Esophagus muscularis mucosa (tissue), 4 donors: ENCODE results near the gene HOXD10. TPM values are rescaled to one million over a fixed set of nuclear protein-coding genes. Genes with fewer than 3 reads are reported as not detected.

Experiments used
- DNase-seq: peaks from one replicate; pipeline ENCODE4 v3.0.0-alpha.2; 2017; ENCODE audit errors: extremely low spot score
- H3K27ac ChIP-seq, 4 donors: fragments of 200-600 bp; sonication (generic); replicated peaks in 1 of 4; 1 replicate in 3 of 4; 2 replicates in 1 of 4; pipeline ENCODE4 v1.5.1; 2016 to 2019; ENCODE audit warnings: mild to moderate bottlenecking in 1 of 4
- H3K27me3 ChIP-seq, 4 donors: fragments of 200-600 bp; sonication (generic); one replicate each; pipeline versions ENCODE4 v1.5.1 to v1.6.0; 2016 to 2019
- H3K36me3 ChIP-seq, 4 donors: fragments of 200-600 bp; sonication (generic); one replicate each; pipeline ENCODE4 v1.5.1; 2016 to 2019
- H3K4me1 ChIP-seq, 4 donors: fragments of 200-600 bp; sonication (generic); one replicate each; pipeline ENCODE4 v1.5.1; 2016 to 2019
- H3K4me3 ChIP-seq, 4 donors: fragments of 200-600 bp; sonication (generic); 1 replicate in 2 of 4; 2 replicates in 2 of 4; pipeline ENCODE4 v1.5.1; 2016 to 2019; ENCODE audit warnings: mild to moderate bottlenecking in 4 of 4, moderate library complexity in 1 of 4
- H3K9me3 ChIP-seq, 4 donors: fragments of 200-600 bp; sonication (generic); 1 replicate in 3 of 4; 2 replicates in 1 of 4; pipeline ENCODE4 v1.5.1; 2016 to 2019
- EP300 ChIP-seq: sonication (generic); formaldehyde crosslinking; IDR thresholded peaks from one replicate; pipeline ENCODE4 v1.6.1; 2017; ENCODE audit warnings: antibody characterized with exemption
- POLR2A ChIP-seq: fragments of 450-650 bp; IDR thresholded peaks from one replicate; pipeline ENCODE4 v1.6.1; 2017; ENCODE audit warnings: antibody characterized with exemption, moderate library complexity, mild to moderate bottlenecking, low read depth
- POLR2AphosphoS5 ChIP-seq, 2 donors: sonication (generic); formaldehyde crosslinking; IDR thresholded peaks; one replicate each; pipeline ENCODE4 v1.6.1; 2017; ENCODE audit warnings: antibody characterized with exemption in 2 of 2
- WGBS: methylation state at CpG from one replicate; pipeline ENCODE4 v1.1.5; 2018; 5-methylcytosine and 5-hydroxymethylcytosine counted together
- intact Hi-C: fragments of 100-400 bp; cut with DNase I; formaldehyde crosslinking; loops from one replicate; pipeline ENCODE4 v1.15.1; 2023
- total RNA-seq, 4 donors: library from RNA; depleted of rRNA; stranded (reverse); fragments of >200 nt; gene quantifications; one replicate each; pipeline versions ENCODE4 v1.1.0 to v1.2.1, GENCODE V29; 2016
- TF ChIP-seq, protein P1 (sequence below), 3 experiments: fragments of 200-600 bp in 2 of 3; fragments of 450-650 bp in 1 of 3; sonication (generic) in 2 of 3; IDR thresholded peaks; one replicate each; pipeline ENCODE4 v1.5.1; 2017 to 2019; ENCODE audit warnings: antibody characterized with exemption in 3 of 3, mild to moderate bottlenecking in 2 of 3, moderate library complexity in 1 of 3

Gene HOXD10
- total RNA-seq, 4 donors from 2014 or later, result 0.42 to 0.50 TPM; not detected in 2

DNA sequence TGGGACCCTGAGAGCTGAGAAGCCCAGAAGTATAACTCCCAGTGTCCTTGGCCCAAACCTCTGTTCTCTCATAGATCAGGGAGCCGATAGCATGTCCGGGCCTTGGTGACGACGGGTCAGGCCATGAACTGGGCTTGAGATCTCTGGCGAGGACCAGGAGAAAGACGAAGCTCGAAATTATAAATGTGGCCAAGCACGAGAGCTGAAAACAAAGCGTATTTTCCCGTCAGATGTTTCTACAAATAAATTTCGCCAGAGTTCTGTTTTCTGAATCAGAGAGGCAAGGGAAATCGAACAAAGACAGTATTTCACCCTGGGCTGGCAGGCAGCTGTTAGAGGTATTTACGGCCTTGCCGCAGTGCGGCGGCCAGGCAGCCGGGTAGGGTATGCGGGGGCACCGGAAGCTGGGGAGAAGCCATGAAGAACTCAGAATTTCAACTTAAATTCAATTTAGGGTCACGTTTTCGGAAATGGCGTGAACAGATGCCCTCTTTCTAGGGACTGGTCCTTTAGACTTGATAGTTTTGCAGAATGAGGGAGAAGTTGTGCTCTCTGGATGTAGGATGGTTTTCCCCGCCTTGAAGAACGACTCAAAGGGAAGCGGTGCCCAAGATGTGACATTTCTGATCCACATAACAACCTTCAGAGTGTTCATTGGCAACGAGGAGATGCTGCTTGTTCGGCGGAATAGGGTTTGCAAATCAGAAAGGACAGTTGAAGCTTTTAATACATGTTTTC is 22.5 kb downstream of the HOXD10 start:
- no peaks in the 10 kb centered on the region for H3K9me3 ChIP-seq
- no peaks in the 10 kb centered on the region for H3K36me3 ChIP-seq
- WGBS, result 23% methylated on average over 28 of the region's 28 CpGs
- intact Hi-C loops, result no loop called here
- peaks cover 22 to 41% (median 31%) of the 10 kb centered on the region in 4 donors for H3K4me1 ChIP-seq
- peak overlapping the region in 2 of 4 donors; percentile 36 to 53 for H3K4me3 ChIP-seq
- DNase-seq, result no peak
- H3K27me3 ChIP-seq, result peaks cover 14 to 96% (median 55%) of the 10 kb centered on the region in 4 donors
- peak overlapping the region; percentile 7 to 65 (median 29) for H3K27ac ChIP-seq
- TF ChIP-seq EP300, result no peak
- TF ChIP-seq, protein P1, sequence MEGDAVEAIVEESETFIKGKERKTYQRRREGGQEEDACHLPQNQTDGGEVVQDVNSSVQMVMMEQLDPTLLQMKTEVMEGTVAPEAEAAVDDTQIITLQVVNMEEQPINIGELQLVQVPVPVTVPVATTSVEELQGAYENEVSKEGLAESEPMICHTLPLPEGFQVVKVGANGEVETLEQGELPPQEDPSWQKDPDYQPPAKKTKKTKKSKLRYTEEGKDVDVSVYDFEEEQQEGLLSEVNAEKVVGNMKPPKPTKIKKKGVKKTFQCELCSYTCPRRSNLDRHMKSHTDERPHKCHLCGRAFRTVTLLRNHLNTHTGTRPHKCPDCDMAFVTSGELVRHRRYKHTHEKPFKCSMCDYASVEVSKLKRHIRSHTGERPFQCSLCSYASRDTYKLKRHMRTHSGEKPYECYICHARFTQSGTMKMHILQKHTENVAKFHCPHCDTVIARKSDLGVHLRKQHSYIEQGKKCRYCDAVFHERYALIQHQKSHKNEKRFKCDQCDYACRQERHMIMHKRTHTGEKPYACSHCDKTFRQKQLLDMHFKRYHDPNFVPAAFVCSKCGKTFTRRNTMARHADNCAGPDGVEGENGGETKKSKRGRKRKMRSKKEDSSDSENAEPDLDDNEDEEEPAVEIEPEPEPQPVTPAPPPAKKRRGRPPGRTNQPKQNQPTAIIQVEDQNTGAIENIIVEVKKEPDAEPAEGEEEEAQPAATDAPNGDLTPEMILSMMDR (IDR thresholded peaks at IDR 0.05), result no peak
- TF ChIP-seq POLR2A, result no peak
- TF ChIP-seq POLR2AphosphoS5 (IDR thresholded peaks at IDR 0.05), result no peak

DNA sequence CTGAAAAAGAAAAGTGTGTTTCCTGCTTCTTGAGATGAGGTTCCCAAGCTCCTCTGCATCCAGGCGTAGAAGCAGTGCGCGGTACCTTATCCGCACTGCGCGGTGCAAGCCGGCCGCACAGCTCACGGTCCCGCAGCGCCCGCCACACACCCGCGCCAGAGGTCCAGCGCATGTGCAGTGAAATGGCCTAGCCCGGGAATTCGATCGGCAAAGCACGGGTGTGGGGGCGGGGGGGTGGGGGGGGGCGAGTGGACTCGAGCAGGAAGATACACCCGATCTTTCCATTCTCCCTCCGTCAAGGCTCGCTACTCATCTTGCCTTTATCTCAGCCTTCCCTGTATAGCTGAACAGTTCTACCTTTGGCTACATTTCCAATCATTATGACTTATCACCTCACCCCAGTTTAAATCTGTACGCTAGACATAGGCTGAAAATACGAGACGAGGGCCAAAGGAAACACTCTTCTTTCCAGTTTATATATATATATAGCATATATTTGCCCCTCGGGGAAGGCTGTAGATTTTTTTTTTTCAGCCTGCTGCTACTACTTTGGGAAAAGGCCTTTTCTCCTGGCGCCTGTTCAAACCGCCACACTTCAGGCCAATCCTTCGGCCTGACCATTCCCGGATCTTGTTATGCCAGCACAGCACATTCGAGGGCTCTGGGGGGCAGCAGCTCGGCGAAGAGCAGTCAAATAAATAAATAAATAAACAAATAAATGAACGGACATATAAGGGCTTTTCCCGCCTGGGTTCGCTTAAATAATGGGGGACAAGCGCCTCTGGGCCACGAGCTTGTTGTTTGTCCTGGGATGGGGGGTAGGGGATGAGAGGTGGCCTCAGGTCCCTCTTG is 23.3 kb downstream of the HOXD10 start:
- TF ChIP-seq POLR2A (no peak), EP300 (no peak), POLR2AphosphoS5 (IDR thresholded peaks at IDR 0.05) (no peak)
- TF ChIP-seq, protein P1 (IDR thresholded peaks at IDR 0.05), result no peak
- H3K27me3 ChIP-seq, result peaks cover 14 to 91% (median 52%) of the 10 kb centered on the region in 4 donors
- no peaks in the 10 kb centered on the region for H3K36me3 ChIP-seq
- peak overlapping the region; percentile 49 to 65 (median 54) for H3K4me3 ChIP-seq
- H3K4me1 ChIP-seq, result peaks cover 22 to 41% (median 31%) of the 10 kb centered on the region in 4 donors
- no peaks in the 10 kb centered on the region for H3K9me3 ChIP-seq
- intact Hi-C loops, result loop anchor here (2.0 to 5.0 kb wide), 3 partner anchors 317 to 499 kb away; no protein-coding TSS in a partner anchor
- H3K27ac ChIP-seq, result peak overlapping the region in 3 of 4 donors; percentile 22 to 65 (median 37)
- 18% methylated on average over 25 of the region's 41 CpGs for WGBS
- no peak for DNase-seq

DNA sequence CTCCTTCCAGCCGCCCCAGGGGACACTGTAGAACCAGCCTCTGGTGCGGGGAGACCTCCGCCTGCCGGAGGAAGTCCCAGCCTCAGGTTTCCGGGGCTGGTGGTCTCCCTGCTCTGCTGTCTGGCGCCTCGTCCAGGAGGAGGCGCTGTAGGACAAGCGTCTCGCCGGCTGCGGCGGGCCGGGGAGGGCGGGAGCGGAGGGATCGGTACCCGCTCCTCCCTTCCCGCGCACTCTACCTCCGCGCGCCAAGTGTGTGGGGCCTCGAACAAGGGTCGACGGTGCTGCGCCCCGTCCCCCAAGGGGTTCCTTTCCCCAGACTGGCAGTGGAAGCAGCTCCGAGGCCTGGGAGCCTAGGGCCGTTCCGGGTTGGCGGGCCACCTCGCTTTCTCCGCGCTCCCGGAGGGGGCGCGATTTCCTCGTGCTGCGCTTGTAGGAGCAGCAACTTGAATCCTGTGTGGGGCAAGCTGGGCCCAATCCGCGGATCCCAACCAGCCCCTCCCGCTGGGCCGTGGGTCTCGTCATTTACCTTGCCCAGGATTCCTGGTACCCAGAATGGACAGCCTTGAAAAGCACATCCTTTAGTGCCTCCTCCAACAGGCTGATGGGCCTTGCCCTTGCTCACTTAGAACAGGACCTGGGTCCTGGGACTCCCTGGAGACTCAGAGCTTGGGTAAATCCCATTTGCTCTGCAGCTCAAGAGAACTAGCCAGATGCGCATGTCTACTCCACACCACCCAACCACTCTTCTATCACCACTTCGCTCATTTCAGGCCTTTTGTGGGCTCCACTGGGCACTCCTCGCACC is 24.1 kb downstream of the HOXD10 start:
- 11% methylated on average over 25 of the region's 48 CpGs for WGBS
- H3K27ac ChIP-seq, result peak overlapping the region in 3 of 4 donors; percentile 22 to 37 (median 35)
- no peaks in the 10 kb centered on the region for H3K36me3 ChIP-seq
- H3K4me1 ChIP-seq, result peaks cover 22 to 41% (median 30%) of the 10 kb centered on the region in 4 donors
- no peak for DNase-seq
- H3K9me3 ChIP-seq, result no peaks in the 10 kb centered on the region
- intact Hi-C loops, result loop anchor here (2.0 to 5.0 kb wide), 3 partner anchors 317 to 498 kb away; no protein-coding TSS in a partner anchor
- TF ChIP-seq, protein P1 (IDR thresholded peaks at IDR 0.05), result peak; percentile 75 to 92 (median 87)
- no peak for TF ChIP-seq POLR2A
- H3K27me3 ChIP-seq, result peaks cover 14 to 91% (median 51%) of the 10 kb centered on the region in 4 donors
- H3K4me3 ChIP-seq, result peak overlapping the region; percentile 49 to 65 (median 54)

DNA sequence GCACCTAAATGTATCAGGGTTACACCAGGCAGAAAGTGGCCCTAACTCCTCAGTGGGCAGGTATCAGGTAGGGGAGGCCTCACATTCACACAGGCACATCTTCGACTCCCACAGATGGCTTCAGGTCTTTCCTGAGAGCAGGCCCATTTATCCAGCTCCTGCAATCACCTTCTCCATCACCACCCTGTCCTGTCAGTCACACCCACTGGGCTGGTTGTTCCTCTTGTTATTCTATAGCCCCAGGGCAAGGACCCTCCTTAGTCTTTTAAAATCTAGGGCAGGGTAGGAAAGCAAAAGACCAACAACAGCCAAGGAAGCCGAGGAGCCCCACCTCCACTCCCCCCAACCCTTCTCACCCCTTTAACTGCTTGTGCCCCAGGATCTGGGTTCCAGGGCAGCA is 25.7 kb downstream of the HOXD10 start:
- no peaks in the 10 kb centered on the region for H3K36me3 ChIP-seq
- no peak for TF ChIP-seq POLR2AphosphoS5 (IDR thresholded peaks at IDR 0.05)
- H3K27ac ChIP-seq, result no peak overlapping the region
- H3K9me3 ChIP-seq, result no peaks in the 10 kb centered on the region
- peaks cover 8 to 91% (median 44%) of the 10 kb centered on the region in 4 donors for H3K27me3 ChIP-seq
- DNase-seq, result no peak
- peaks cover 17 to 29% (median 19%) of the 10 kb centered on the region in 4 donors for H3K4me1 ChIP-seq
- 88% methylated on average over 2 of the region's 2 CpGs for WGBS
- H3K4me3 ChIP-seq, result no peak overlapping the region
- intact Hi-C loops, result loop anchor here (5.0 kb wide), 1 partner anchor 315 kb away; no protein-coding TSS in a partner anchor
